GM18498 (cell line): Measurements from ENCODE around the gene CRABP2.

Source experiments
- ATAC-seq: cut with Tn5 transposase; IDR thresholded peaks from one replicate; pipeline ENCODE4 v1.9.1; 2021; ENCODE audit warnings: mild to moderate bottlenecking, moderate library complexity; ENCODE audit not compliant: unreplicated experiment

Gene CRABP2

GRCh38 chr1:156673387-156674121, 31.8 kb downstream of the CRABP2 start:
- no peak for ATAC-seq

GRCh38 chr1:156671804-156672203, 33.6 kb downstream of the CRABP2 start:
- no peak for ATAC-seq

GRCh38 chr1:156670791-156671190, 34.6 kb downstream of the CRABP2 start:
- ATAC-seq: no peak

- no peak for ATAC-seq
These were observed 35.0 kb downstream of the CRABP2 start for GRCh38 chr1:156670359-156670758.

GRCh38 chr1:156669794-156670193, 35.6 kb downstream of the CRABP2 start:
- ATAC-seq: no peak

- ATAC-seq: no peak
These were observed 36.4 kb downstream of the CRABP2 start for GRCh38 chr1:156668801-156669637.

GRCh38 chr1:156667968-156668709, 37.2 kb downstream of the CRABP2 start:
- no peak for ATAC-seq

- no peak for ATAC-seq
These were observed 37.8 kb downstream of the CRABP2 start for GRCh38 chr1:156667610-156667967.

- no peak for ATAC-seq
These were observed 38.3 kb downstream of the CRABP2 start for GRCh38 chr1:156666862-156667609.

- no peak for ATAC-seq
These were observed 39.8 kb downstream of the CRABP2 start for GRCh38 chr1:156665539-156665938.

GRCh38 chr1:156664767-156665411, 40.5 kb downstream of the CRABP2 start:
- no peak for ATAC-seq

GRCh38 chr1:156664046-156664766, 41.2 kb downstream of the CRABP2 start:
- ATAC-seq: no peak

GRCh38 chr1:156663178-156663577, 42.2 kb downstream of the CRABP2 start:
- ATAC-seq: no peak

- no peak for ATAC-seq
These were observed 42.7 kb downstream of the CRABP2 start for GRCh38 chr1:156662800-156663055.

GRCh38 chr1:156662005-156662799, 43.2 kb downstream of the CRABP2 start:
- ATAC-seq: no peak

GRCh38 chr1:156660752-156661112, 44.7 kb downstream of the CRABP2 start:
- ATAC-seq: no peak

GRCh38 chr1:156659988-156660751, 45.2 kb downstream of the CRABP2 start:
- ATAC-seq: peak; percentile 66

GRCh38 chr1:156659661-156659987, 45.8 kb downstream of the CRABP2 start:
- no peak for ATAC-seq
